ENCODE measurements around the gene ZNRF4. TPM values are rescaled to one million over a fixed set of nuclear protein-coding genes. Genes with fewer than 3 reads are reported as not detected.

ZNRF4 gene
- total RNA-seq, 4 donors from 2014 or later: not detected

GRCh38 chr19:5443723-5444122 is 11.5 kb upstream of the ZNRF4 start:
- no peaks in the 10 kb centered on the region for H3K27me3 ChIP-seq

GRCh38 chr19:5444431-5444830 is 10.8 kb upstream of the ZNRF4 start:
- intact Hi-C loops (cut with DNase I; ENCODE audit: low total_unique reads): no loop called here
- H3K4me3 ChIP-seq: no peak overlapping the region
- TF ChIP-seq CTCF (IDR thresholded peaks at IDR 0.05): no peak
- no peak for TF ChIP-seq POLR2A (IDR thresholded peaks at IDR 0.05)
- H3K27ac ChIP-seq: no peak overlapping the region
- no peaks in the 10 kb centered on the region for H3K9me3 ChIP-seq
- H3K36me3 ChIP-seq: no peaks in the 10 kb centered on the region
- no peak for DNase-seq
- no peaks in the 10 kb centered on the region for H3K27me3 ChIP-seq
- H3K4me1 ChIP-seq: no peaks in the 10 kb centered on the region

More at GRCh38 chr19:5443723-5444122, 11.5 kb upstream of the ZNRF4 start:
- no peak overlapping the region for H3K27ac ChIP-seq
- intact Hi-C loops (cut with DNase I; ENCODE audit: low total_unique reads): no loop called here
- H3K4me1 ChIP-seq: no peaks in the 10 kb centered on the region
- no peaks in the 10 kb centered on the region for H3K36me3 ChIP-seq
- DNase-seq: no peak
- H3K4me3 ChIP-seq: no peak overlapping the region
- TF ChIP-seq POLR2A (IDR thresholded peaks at IDR 0.05): no peak
- no peak for TF ChIP-seq CTCF (IDR thresholded peaks at IDR 0.05)
- H3K9me3 ChIP-seq: no peaks in the 10 kb centered on the region

- H3K4me1 ChIP-seq: no peaks in the 10 kb centered on the region
- H3K27me3 ChIP-seq: peaks cover 0 to 3% of the 10 kb centered on the region in 2 donors
- no peak overlapping the region for H3K27ac ChIP-seq
- TF ChIP-seq CTCF (IDR thresholded peaks at IDR 0.05) (no peak), POLR2A (IDR thresholded peaks at IDR 0.05) (no peak)
- H3K4me3 ChIP-seq: no peak overlapping the region
- no peaks in the 10 kb centered on the region for H3K36me3 ChIP-seq
- no peaks in the 10 kb centered on the region for H3K9me3 ChIP-seq
- DNase-seq: no peak
- intact Hi-C loops (cut with DNase I; ENCODE audit: low total_unique reads): no loop called here
Observed at GRCh38 chr19:5445071-5445470, 10.1 kb upstream of the ZNRF4 start.

- H3K27ac ChIP-seq: no peak overlapping the region
- no peak for DNase-seq
- peaks cover 0 to 3% of the 10 kb centered on the region in 2 donors for H3K27me3 ChIP-seq
- H3K4me3 ChIP-seq: no peak overlapping the region
- H3K4me1 ChIP-seq: no peaks in the 10 kb centered on the region
- intact Hi-C loops (cut with DNase I; ENCODE audit: low total_unique reads): no loop called here
- H3K9me3 ChIP-seq: no peaks in the 10 kb centered on the region
- H3K36me3 ChIP-seq: no peaks in the 10 kb centered on the region
- no peak for TF ChIP-seq CTCF (IDR thresholded peaks at IDR 0.05)
- TF ChIP-seq POLR2A (IDR thresholded peaks at IDR 0.05): no peak
Observed at GRCh38 chr19:5445561-5446055, 9.6 kb upstream of the ZNRF4 start.

GRCh38 chr19:5447700-5448311 is 7.4 kb upstream of the ZNRF4 start:
- no peaks in the 10 kb centered on the region for H3K36me3 ChIP-seq
- no peaks in the 10 kb centered on the region for H3K4me1 ChIP-seq
- no peaks in the 10 kb centered on the region for H3K9me3 ChIP-seq
- peaks cover 0 to 3% of the 10 kb centered on the region in 2 donors for H3K27me3 ChIP-seq
- H3K4me3 ChIP-seq: no peak overlapping the region
- TF ChIP-seq CTCF (IDR thresholded peaks at IDR 0.05) (no peak), POLR2A (IDR thresholded peaks at IDR 0.05) (no peak)
- intact Hi-C loops (cut with DNase I; ENCODE audit: low total_unique reads): no loop called here
- no peak for DNase-seq
- no peak overlapping the region for H3K27ac ChIP-seq

Measured in uterus (tissue), 4 donors.